Neutrophil (primary cell): Measurements from ENCODE around the gene STAT2.
"Not testable (repeated sequence)": the region's sequence is repeated elsewhere in the genome, so short reads cannot be mapped to it uniquely, and the experiment has no call there.

Source experiments
- H3K27ac ChIP-seq: fragments of 200-600 bp; sonication (generic); 2 replicates; pipeline ENCODE4 v1.5.1; 2016; ENCODE audit warnings: mild to moderate bottlenecking, moderate library complexity
- H3K27me3 ChIP-seq: fragments of 200-600 bp; sonication (generic); 2 replicates; pipeline ENCODE4 v1.6.0; 2016; ENCODE audit warnings: mild to moderate bottlenecking
- H3K36me3 ChIP-seq: fragments of 200-600 bp; sonication (generic); 2 replicates; pipeline ENCODE4 v1.5.1; 2017
- H3K4me1 ChIP-seq, 2 experiments: fragments of 200-600 bp in 1 of 2; sonication (generic) in 1 of 2; 1 replicate in 1 of 2; 2 replicates in 1 of 2; pipeline versions ENCODE4 v1.5.1 to v1.6.1; 2013 to 2016; ENCODE audit warnings: low read depth in 1 of 2, low read length in 1 of 2, mild to moderate bottlenecking in 1 of 2, moderate library complexity in 1 of 2; ENCODE audit not compliant: control insufficient read depth in 1 of 2, insufficient read depth in 1 of 2
- H3K4me3 ChIP-seq, 2 experiments: fragments of 200-600 bp in 1 of 2; sonication (generic) in 1 of 2; 1 replicate in 1 of 2; 2 replicates in 1 of 2; pipeline ENCODE4 v1.5.1; 2013 to 2016; ENCODE audit warnings: low read depth in 1 of 2, low read length in 1 of 2, mild to moderate bottlenecking in 1 of 2, moderate library complexity in 1 of 2
- H3K9me3 ChIP-seq: fragments of 200-600 bp; sonication (generic); 2 replicates; pipeline ENCODE4 v1.5.1; 2016
- CTCF ChIP-seq: fragments of 200-600 bp; sonication (generic); IDR thresholded peaks from 2 replicates; pipeline ENCODE4 v1.5.1; 2016; ENCODE audit warnings: antibody characterized with exemption

STAT2 gene

GRCh38 chr12:56339158-56339422 is 20.8 kb downstream of the STAT2 start:
- Histone ChIP-seq H3K36me3 (peaks cover 32% of the 10 kb centered on the region), H3K4me3 (no peak overlapping the region), H3K4me1 (peaks cover 20 to 22% of the 10 kb centered on the region in 2 experiments), H3K27ac (peak overlapping the region; percentile 59), H3K27me3 (no peaks in the 10 kb centered on the region), H3K9me3 (no peaks in the 10 kb centered on the region)
- TF ChIP-seq CTCF, result no peak

- Histone ChIP-seq H3K27me3 (no peaks in the 10 kb centered on the region), H3K4me3 (no peak within 1 kb of the TSS), H3K27ac (peak within 1 kb of the TSS; percentile 59), H3K4me1 (peaks cover 21 to 24% of the 10 kb centered on the region in 2 experiments), H3K36me3 (peaks cover 27% of the 10 kb centered on the region), H3K9me3 (no peaks in the 10 kb centered on the region)
- TF ChIP-seq CTCF, result no peak
These were observed 21.4 kb downstream of the STAT2 start, which contains the start of gene IL23A for GRCh38 chr12:56338308-56339157. TSS of gene IL23A (plus strand) at chr12:56338884. CDS start at chr12:56339045, 161 bp downstream.

- Histone ChIP-seq H3K36me3 (peaks cover 19% of the 10 kb centered on the region), H3K27me3 (no peaks in the 10 kb centered on the region), H3K4me1 (peaks cover 28% of the 10 kb centered on the region in 2 experiments), H3K27ac (peak overlapping the region; percentile 59), H3K9me3 (no peaks in the 10 kb centered on the region), H3K4me3 (no peak overlapping the region)
- TF ChIP-seq CTCF, result no peak
These were observed 22.1 kb downstream of the STAT2 start for GRCh38 chr12:56337753-56338251.

- H3K27ac ChIP-seq, result no peak overlapping the region
- no peaks in the 10 kb centered on the region for H3K27me3 ChIP-seq
- H3K4me1 ChIP-seq, result peaks cover 28% of the 10 kb centered on the region in 2 experiments
- peaks cover 7% of the 10 kb centered on the region for H3K36me3 ChIP-seq
- no peak for TF ChIP-seq CTCF
- no peak overlapping the region for H3K4me3 ChIP-seq
- no peaks in the 10 kb centered on the region for H3K9me3 ChIP-seq
These were observed 23.3 kb downstream of the STAT2 start for GRCh38 chr12:56336361-56337167.

- not testable (repeated sequence) for H3K27ac ChIP-seq, H3K27me3 ChIP-seq, H3K4me3 ChIP-seq, H3K9me3 ChIP-seq, H3K36me3 ChIP-seq
- H3K4me1 ChIP-seq, result peaks cover 28% of the 10 kb centered on the region in 2 experiments
These were observed 24.4 kb downstream of the STAT2 start for GRCh38 chr12:56335527-56335926.

- H3K36me3 ChIP-seq, result no peaks in the 10 kb centered on the region
- H3K9me3 ChIP-seq, result no peaks in the 10 kb centered on the region
- peak overlapping the region; percentile 75 to 90 for H3K4me3 ChIP-seq
- no peaks in the 10 kb centered on the region for H3K27me3 ChIP-seq
- peaks cover 28% of the 10 kb centered on the region in 2 experiments for H3K4me1 ChIP-seq
- TF ChIP-seq CTCF, result no peak
- H3K27ac ChIP-seq, result peak overlapping the region; percentile 87
These were observed 25.5 kb downstream of the STAT2 start for GRCh38 chr12:56334490-56334793.
